HG03565 (cell line): Measurements from ENCODE around the gene PDCD5.
"Not testable (repeated sequence)": the region's sequence is repeated elsewhere in the genome, so short reads cannot be mapped to it uniquely, and the experiment has no call there.

Source experiments
- ATAC-seq: cut with Tn5 transposase; IDR thresholded peaks from one replicate; pipeline ENCODE4 v1.9.1; 2021; ENCODE audit warnings: mild to moderate bottlenecking, moderate library complexity; ENCODE audit not compliant: unreplicated experiment

Gene PDCD5

GRCh38 chr19:32573492-32573794, 7.5 kb upstream of the PDCD5 start:
- no peak for ATAC-seq

DNA sequence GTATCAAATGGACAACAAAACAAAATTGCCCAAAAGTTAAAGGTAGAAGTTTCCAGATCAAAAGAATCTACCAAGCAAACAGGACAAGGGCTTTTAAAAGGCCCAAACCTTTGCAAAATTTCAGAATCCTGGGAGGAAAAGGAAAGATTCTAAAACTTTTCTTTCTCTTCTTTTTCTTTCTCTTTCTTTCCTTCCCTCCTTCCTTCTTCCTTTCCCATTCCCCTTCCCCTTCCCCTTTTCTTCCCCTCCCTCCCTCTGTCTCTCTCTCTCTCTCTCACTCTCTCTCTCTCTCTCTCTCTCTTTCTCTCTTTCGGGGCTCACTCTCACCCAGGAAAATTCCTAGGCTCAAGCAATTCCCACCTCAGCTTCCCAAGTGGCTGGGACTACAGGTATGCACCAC, 4.2 kb upstream of the PDCD5 start:
- no peak for ATAC-seq

DNA sequence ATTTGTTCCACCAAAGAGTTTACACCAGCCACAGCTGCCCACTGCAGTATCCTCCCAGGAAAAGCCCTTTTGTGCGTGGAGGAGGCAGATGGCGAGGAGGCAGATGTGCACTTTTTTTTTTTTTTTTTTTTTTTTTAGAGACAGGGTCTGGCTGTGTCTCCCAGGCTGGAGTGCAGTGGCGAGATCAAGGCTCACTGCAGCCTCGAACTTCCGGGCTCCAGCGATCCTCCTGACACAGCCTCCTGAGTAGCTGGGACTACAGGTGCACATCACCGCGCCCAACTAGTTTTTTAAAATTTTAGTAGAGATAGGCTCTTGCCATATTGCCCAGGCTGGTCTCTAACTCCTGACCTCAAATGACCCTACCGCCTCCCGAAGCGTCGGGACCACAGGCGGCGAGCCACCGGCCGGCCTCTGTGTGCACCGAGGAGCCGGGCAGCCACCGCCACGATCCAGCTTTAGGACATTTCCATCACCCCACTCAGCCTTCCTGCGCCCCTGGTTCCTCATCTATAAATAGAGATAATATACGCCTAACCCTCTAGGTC, 563 bp upstream of the PDCD5 start:
- ATAC-seq: peak; percentile 4

DNA sequence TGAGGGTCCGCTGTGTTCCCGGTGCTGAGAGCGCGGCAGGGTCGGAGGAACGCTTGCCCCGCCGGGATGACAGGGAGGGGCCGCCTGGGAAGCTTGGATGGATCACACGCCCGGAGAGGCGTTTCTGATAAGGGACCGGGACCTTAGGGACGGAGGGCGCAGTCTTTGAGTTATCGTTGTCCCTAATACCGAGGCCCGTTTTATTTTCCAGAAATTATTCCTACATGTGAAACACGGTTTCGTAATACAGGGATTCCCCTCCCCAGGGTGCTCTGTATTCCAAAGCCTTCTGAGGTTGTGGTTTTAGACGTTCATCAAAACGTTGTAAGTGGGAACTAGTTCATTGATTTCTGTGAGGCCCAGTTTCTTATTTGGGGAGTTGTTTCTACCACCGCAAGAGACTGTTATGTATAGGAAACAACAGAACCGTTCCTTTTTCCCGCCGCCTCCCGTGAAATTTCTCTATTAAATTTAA, 752 bp downstream of the PDCD5 start:
- ATAC-seq: no peak

- ATAC-seq: not testable (repeated sequence)
Measured at GRCh38 chr19:32587747-32588504, 6.9 kb downstream of the PDCD5 start.

DNA sequence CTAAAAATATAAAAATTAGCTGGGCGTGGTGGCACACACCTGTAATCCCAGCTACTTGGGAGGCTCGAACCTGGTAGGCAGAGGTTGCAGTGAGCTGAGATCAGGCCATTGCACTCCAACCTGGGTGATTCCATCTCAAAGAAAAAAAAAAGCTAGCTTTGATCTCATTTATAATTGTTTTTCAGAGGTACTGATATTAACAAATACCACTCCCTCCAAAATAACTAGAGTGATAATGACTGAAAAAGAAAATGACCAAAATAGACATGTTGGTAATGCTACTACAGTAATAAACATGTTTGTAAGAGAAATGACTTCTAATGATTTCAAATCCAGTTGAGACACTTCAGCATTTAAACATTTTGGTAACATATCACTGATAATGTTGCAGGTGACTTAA, 13.0 kb downstream of the PDCD5 start:
- ATAC-seq: no peak

DNA sequence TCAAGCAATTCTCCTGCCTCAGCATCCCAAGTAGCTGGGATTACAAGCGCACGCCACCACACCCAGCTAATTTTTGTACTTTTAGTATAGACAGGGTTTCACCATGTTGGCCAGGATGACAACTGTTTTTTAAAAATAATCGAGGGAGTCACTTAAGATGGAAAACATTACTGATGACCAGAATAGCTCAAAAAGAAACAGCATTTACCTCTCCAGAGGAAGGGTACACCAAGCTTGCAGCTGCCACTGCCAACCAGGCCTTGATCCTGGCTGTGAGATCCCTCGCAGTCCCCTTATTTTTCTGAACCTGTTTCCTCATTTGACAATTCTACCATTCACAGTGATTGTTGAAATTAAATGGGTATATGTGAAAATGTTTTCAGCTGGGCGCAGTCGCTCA, 14.5 kb downstream of the PDCD5 start:
- no peak for ATAC-seq

- no peak for ATAC-seq
Measured at GRCh38 chr19:32598022-32598421, 17.0 kb downstream of the PDCD5 start.

- no peak for ATAC-seq
Measured at GRCh38 chr19:32599258-32599657, 18.3 kb downstream of the PDCD5 start.

- no peak for ATAC-seq
Measured at GRCh38 chr19:32599736-32600157, 18.8 kb downstream of the PDCD5 start.

DNA sequence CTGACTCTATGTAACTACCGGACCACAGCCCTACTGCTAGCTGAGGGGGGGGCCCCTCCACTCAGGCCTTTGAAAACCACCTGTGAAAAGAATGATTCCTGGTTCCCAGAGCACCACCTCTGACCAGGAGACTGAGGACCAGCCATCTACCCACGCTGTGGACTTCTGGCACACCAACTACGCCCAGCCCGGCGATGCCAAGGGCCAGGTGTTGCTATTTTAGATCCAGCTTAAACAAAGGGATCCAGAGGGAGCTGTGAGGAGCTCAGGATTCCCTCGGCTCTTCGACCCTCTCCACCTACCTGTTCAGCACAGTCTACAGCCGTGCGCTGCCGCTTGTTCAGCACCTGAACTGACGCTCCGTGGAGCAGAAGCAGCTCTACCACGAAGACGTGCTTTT, 23.0 kb downstream of the PDCD5 start:
- no peak for ATAC-seq

- no peak for ATAC-seq
Measured at GRCh38 chr19:32605544-32605943, 24.6 kb downstream of the PDCD5 start.

DNA sequence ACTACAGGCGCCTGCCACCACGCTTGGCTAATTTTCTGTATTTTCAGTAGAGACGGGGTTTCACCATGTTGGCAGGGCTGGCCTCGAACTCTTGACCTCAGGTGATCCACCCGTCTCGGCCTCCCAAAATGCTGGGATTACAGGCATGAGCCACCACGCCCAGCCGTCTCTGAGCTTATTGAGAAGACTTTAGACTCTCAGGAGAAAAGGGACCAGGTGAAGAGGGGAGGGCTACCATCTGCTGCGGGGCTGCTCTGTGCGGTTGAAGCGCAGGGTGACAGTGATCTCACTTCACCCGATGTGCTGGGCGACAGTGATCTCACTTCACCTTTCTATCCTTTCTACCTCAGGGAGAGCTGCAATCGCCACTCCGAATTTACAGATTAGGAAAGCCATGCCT, 25.3 kb downstream of the PDCD5 start:
- no peak for ATAC-seq

GRCh38 chr19:32607479-32607878, 26.5 kb downstream of the PDCD5 start:
- ATAC-seq: no peak

- ATAC-seq: no peak
Measured at GRCh38 chr19:32611161-32611560, 30.2 kb downstream of the PDCD5 start.

DNA sequence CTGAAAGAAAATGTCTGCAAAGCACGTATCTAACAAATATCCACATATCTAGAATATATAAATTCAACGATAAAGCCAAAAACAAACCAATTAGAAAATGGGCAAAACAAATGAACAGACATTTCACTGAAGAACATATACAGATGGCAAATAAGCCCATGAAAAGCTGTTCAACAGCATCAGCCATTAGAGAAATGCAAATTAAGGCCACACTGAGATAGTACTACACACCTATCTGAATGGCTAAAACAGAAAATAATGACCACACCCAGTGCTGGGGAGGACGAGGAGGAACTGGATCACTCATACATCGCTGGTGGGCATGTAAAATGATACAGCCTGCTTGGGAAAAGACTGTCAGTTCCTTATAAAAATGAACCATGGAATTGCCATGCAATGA, 32.0 kb downstream of the PDCD5 start:
- ATAC-seq: no peak

GRCh38 chr19:32614916-32615315, 33.9 kb downstream of the PDCD5 start:
- ATAC-seq: no peak

DNA sequence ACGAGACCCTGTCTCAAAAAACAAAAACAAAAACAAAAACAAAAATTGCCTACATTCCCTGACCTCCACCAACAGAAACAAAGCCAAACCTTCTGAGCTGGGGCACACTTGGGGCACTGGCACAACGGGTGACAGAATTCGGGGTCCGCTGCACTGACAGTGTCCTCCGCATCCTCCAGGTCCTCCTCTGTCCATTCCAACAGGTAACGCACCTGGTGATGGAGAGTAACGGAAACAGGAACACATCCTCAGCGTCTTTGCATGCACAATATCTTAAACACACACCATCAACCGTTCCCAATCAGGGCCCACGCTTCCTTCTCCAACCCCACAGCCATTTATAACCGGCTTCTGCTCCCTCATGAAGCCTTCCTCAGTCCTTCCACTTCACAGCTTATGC, 34.6 kb downstream of the PDCD5 start:
- ATAC-seq: no peak

GRCh38 chr19:32619051-32619685, 38.2 kb downstream of the PDCD5 start:
- ATAC-seq: no peak

DNA sequence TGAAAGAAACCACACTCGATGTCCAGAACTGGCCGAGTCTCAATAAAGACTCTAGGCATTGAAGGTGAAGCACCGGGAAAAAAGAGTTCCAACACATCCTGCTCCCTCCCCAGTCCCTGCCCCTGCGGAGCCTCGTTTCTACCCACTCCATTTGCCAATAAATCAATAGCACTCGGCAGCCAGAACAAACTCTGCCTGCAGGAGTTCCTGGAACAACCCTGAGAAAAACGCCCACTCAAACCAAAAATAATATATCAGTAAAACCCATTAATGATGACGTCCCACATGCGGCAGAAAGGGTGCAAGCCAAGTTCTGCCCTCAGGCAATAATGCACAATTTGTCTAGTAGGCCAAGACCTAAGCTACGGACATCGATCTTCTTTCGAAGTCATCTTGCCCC, 41.0 kb downstream of the PDCD5 start:
- ATAC-seq: no peak

DNA sequence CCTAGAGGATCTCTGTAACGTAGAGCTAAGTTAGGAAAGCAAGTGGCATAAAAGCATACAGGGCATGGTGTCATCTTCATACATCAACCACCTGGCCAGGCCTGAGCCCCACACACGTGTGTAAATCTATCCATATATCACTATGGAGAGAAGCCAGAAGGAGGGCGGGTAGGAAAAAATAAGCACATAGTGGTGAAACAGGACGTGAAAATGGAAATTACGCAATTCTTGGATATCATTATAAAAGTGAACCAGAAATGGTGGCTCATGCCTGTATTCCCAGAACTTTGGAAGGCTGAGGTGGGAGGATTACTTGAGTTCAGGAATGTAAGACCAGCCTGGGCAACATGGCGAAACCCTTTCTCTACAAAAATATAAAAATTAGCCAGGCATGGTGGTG, 43.4 kb downstream of the PDCD5 start:
- no peak for ATAC-seq

GRCh38 chr19:32626969-32627368, 46.0 kb downstream of the PDCD5 start:
- no peak for ATAC-seq
